Endodermal cell (in vitro differentiated cells): ENCODE results near the gene DNAJC12. TPM values are rescaled to one million over a fixed set of nuclear protein-coding genes. Genes with fewer than 3 reads are reported as not detected.

Source experiments
- DNase-seq: peaks from one replicate; pipeline ENCODE4 v3.0.0-alpha.2; 2017
- H3K27ac ChIP-seq: 2 replicates; pipeline ENCODE4 v1.5.1; 2013; ENCODE audit warnings: mild to moderate bottlenecking, low read depth, low read length, moderate library complexity
- H3K27me3 ChIP-seq: 2 replicates; pipeline ENCODE4 v1.6.1; 2013; ENCODE audit warnings: mild to moderate bottlenecking, low read length, moderate library complexity; ENCODE audit not compliant: insufficient read depth, control insufficient read depth, poor library complexity, severe bottlenecking
- H3K36me3 ChIP-seq: 2 replicates; pipeline ENCODE4 v1.7.0; 2013; ENCODE audit warnings: mild to moderate bottlenecking, low read length, moderate library complexity; ENCODE audit not compliant: control insufficient read depth, insufficient read depth
- H3K4me1 ChIP-seq: one replicate; pipeline ENCODE4 v1.7.0; 2013; ENCODE audit warnings: low read length; ENCODE audit not compliant: control insufficient read depth, insufficient read depth
- H3K4me3 ChIP-seq: 2 replicates; pipeline ENCODE4 v1.5.1; 2013; ENCODE audit warnings: mild to moderate bottlenecking, low read length, moderate library complexity
- H3K9ac ChIP-seq: 2 replicates; pipeline ENCODE4 v1.6.1; 2013; ENCODE audit warnings: mild to moderate bottlenecking, low read length, moderate library complexity; ENCODE audit not compliant: poor library complexity, severe bottlenecking; ENCODE audit errors: extremely low read depth
- H3K9me3 ChIP-seq: 2 replicates; pipeline ENCODE4 v1.6.1; 2013; ENCODE audit warnings: mild to moderate bottlenecking, low read length, moderate library complexity; ENCODE audit not compliant: control insufficient read depth
- H3K27ac Mint-ChIP-seq: 2 replicates; pipeline ENCODE4 v1.8.0; 2020; ENCODE audit warnings: mixed read lengths
- H3K27me3 Mint-ChIP-seq: 2 replicates; pipeline ENCODE4 v1.8.0; 2021; ENCODE audit warnings: mild to moderate bottlenecking, mixed read lengths; ENCODE audit not compliant: insufficient read depth
- H3K36me3 Mint-ChIP-seq: 2 replicates; pipeline ENCODE4 v1.8.0; 2020; ENCODE audit warnings: low read depth, mixed read lengths
- H3K4me1 Mint-ChIP-seq: 2 replicates; pipeline ENCODE4 v1.8.0; 2020; ENCODE audit warnings: mixed read lengths
- H3K4me3 Mint-ChIP-seq: 2 replicates; pipeline ENCODE4 v1.8.0; 2020; ENCODE audit warnings: mild to moderate bottlenecking, moderate library complexity, mixed read lengths
- H3K9me3 Mint-ChIP-seq: 2 replicates; pipeline ENCODE4 v1.8.0; 2020; ENCODE audit warnings: mild to moderate bottlenecking, mixed read lengths
- WGBS, 2 experiments: methylation state at CpG; one replicate each; pipeline versions ENCODE4 v1.1.5 to v1.1.7; 2013; ENCODE audit warnings: missing lambda C conversion rate in 2 of 2, mixed read lengths in 1 of 2; ENCODE audit not compliant: insufficient coverage in 1 of 2, insufficient read length in 1 of 2; 5-methylcytosine and 5-hydroxymethylcytosine counted together
- total RNA-seq, 2 donors: library from RNA; stranded (reverse); fragmentation: NEBNext Ultra II Directional in 1 of 2; extraction: Animal tissue kit (Norgen Biotek cat#: 25700) in 1 of 2; gene quantifications; 2 replicates in 1 of 2; 3 replicates in 1 of 2; pipeline ENCODE4 v1.2.1, GENCODE V29; 2021
- TF ChIP-seq, protein P1 (sequence below): fragments of 200-600 bp; sonication (generic); conservative IDR thresholded peaks from 2 replicates; pipeline ENCODE4 v1.5.0; 2021; ENCODE audit warnings: antibody characterized with exemption, mild to moderate bottlenecking

Gene DNAJC12
- total RNA-seq, 2 donors from 2014 or later = 0.59 TPM; not detected in 1

DNA sequence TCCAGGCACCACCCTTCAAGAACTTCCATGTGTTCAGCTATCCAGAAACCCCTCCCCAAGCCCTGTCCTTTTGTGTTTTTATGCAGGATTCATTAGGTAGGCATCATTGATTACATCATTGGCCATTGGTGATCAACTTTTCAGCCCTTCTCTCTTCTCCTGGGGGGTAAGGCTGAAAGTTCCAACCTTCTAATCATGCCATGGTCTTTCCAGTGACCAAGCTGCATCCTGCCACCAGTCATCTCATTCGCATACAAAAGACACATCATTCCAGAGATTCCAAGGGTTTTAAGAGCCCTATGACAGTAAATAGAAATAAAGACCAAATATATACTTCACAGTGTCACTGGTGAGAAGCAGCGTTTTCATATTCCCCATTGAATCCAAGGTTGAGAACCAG is 48.2 kb downstream of the DNAJC12 start:
- no peaks in the 10 kb centered on the region for H3K9me3 Mint-ChIP-seq
- DNase-seq = peak; percentile 58
- TF ChIP-seq, protein P1, sequence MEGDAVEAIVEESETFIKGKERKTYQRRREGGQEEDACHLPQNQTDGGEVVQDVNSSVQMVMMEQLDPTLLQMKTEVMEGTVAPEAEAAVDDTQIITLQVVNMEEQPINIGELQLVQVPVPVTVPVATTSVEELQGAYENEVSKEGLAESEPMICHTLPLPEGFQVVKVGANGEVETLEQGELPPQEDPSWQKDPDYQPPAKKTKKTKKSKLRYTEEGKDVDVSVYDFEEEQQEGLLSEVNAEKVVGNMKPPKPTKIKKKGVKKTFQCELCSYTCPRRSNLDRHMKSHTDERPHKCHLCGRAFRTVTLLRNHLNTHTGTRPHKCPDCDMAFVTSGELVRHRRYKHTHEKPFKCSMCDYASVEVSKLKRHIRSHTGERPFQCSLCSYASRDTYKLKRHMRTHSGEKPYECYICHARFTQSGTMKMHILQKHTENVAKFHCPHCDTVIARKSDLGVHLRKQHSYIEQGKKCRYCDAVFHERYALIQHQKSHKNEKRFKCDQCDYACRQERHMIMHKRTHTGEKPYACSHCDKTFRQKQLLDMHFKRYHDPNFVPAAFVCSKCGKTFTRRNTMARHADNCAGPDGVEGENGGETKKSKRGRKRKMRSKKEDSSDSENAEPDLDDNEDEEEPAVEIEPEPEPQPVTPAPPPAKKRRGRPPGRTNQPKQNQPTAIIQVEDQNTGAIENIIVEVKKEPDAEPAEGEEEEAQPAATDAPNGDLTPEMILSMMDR = no peak
- peaks cover 16% of the 10 kb centered on the region for H3K4me1 Mint-ChIP-seq
- Histone ChIP-seq H3K9me3 (no peaks in the 10 kb centered on the region), H3K36me3 (no peaks in the 10 kb centered on the region), H3K4me1 (no peaks in the 10 kb centered on the region), H3K27me3 (no peaks in the 10 kb centered on the region), H3K27ac (no peak overlapping the region), H3K4me3 (no peak overlapping the region), H3K9ac (no peak overlapping the region)
- no peak overlapping the region for H3K27ac Mint-ChIP-seq
- no peaks in the 10 kb centered on the region for H3K27me3 Mint-ChIP-seq
- H3K4me3 Mint-ChIP-seq = no peak overlapping the region
- 84% methylated on average over 2 of the region's 2 CpGs; no CpG with 5 or more reads in 1 of the 2 experiments for WGBS, 2 experiments
- H3K36me3 Mint-ChIP-seq = no peaks in the 10 kb centered on the region

DNA sequence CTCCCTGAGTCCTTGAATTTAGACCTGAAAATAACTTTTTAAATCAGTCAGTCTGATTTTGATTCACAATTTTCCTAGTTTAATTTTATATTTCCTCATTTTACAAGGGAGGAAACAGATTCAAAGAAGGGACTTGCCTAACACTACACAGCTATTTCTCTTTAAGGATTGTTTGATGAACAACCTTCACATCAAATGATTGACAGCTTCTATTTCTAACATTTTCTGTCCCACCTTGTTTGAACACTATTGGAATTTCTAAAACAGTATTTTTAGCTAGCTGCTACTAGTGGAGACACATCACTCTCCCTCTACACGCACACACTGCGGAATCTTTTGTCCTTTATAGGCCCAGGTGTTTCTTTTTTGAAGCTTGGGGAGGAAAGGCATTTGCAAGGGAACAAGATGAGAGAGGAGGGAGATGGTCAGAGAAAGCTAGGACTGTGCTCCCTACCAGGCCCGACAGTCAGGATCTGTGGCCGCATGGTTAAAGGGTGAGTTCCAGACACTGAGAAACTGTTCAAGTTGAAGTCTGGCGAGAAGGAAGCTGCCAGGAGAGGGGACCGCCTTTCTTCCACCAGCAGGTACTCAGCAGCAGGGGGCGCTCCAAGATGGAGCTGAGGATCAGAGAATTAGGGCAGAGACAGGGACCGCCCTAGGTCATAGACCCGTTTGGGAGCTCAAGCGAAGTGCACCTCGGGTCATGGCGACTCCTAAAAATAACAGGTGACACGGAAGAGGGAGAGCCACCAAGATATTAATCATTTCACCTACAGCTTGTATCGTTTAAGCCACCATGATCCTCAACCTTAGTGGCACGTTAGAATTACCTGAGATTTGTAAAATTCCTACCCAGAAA is 49.7 kb downstream of the DNAJC12 start:
- Histone ChIP-seq H3K36me3 (no peaks in the 10 kb centered on the region), H3K9ac (no peak overlapping the region), H3K27ac (no peak overlapping the region), H3K9me3 (no peaks in the 10 kb centered on the region), H3K4me3 (no peak overlapping the region), H3K27me3 (no peaks in the 10 kb centered on the region), H3K4me1 (no peaks in the 10 kb centered on the region)
- no peak overlapping the region for H3K27ac Mint-ChIP-seq
- peaks cover 16% of the 10 kb centered on the region for H3K4me1 Mint-ChIP-seq
- H3K4me3 Mint-ChIP-seq = no peak overlapping the region
- TF ChIP-seq, protein P1 = peak; percentile 95
- peak; percentile 97 for DNase-seq
- H3K36me3 Mint-ChIP-seq = no peaks in the 10 kb centered on the region
- H3K9me3 Mint-ChIP-seq = no peaks in the 10 kb centered on the region
- H3K27me3 Mint-ChIP-seq = no peaks in the 10 kb centered on the region
- WGBS, 2 experiments = 44 to 60% methylated on average over 10 to 15 of the region's 15 CpGs

DNA sequence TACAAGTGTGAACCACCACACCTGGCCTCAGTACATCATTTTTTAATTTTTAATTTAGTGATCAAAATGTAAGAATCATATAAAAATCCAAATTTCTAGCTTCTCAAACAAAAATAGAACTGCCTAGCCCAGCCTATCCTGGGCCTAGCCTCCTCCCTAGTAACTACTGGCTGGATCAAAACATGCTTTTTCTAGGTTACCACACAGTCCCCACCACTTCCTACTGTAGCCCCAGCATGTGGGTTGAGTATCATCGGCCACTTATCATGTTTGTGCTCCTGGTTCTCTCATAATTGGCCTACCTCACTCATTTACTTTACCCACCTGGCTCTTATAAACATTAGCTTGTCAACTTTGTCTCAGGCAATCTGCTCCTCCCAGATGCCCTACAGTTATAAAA is 52.9 kb downstream of the DNAJC12 start:
- no peak overlapping the region for H3K4me3 ChIP-seq
- no peak overlapping the region for H3K27ac Mint-ChIP-seq
- H3K27me3 Mint-ChIP-seq = no peaks in the 10 kb centered on the region
- no peak overlapping the region for H3K27ac ChIP-seq
- H3K27me3 ChIP-seq = no peaks in the 10 kb centered on the region
- no peaks in the 10 kb centered on the region for H3K9me3 ChIP-seq
- no peaks in the 10 kb centered on the region for H3K4me1 ChIP-seq
- 80 to 93% methylated on average over 1 of the region's 1 CpG for WGBS, 2 experiments
- no peak overlapping the region for H3K4me3 Mint-ChIP-seq
- H3K36me3 ChIP-seq = no peaks in the 10 kb centered on the region
- TF ChIP-seq, protein P1 = no peak
- no peak overlapping the region for H3K9ac ChIP-seq
- no peaks in the 10 kb centered on the region for H3K9me3 Mint-ChIP-seq
- H3K36me3 Mint-ChIP-seq = no peaks in the 10 kb centered on the region
- peaks cover 10% of the 10 kb centered on the region for H3K4me1 Mint-ChIP-seq
- DNase-seq = no peak
